Globus pallidus (tissue), 1 donor: ENCODE measurements around the gene RNF225.
"Not testable (repeated sequence)": the region's sequence is repeated elsewhere in the genome, so short reads cannot be mapped to it uniquely, and the experiment has no call there.

Experiments
- DNase-seq: peaks from one replicate; pipeline ENCODE4 v3.0.0-alpha.2; 2015; ENCODE audit warnings: low spot score

The RNF225 gene

DNA sequence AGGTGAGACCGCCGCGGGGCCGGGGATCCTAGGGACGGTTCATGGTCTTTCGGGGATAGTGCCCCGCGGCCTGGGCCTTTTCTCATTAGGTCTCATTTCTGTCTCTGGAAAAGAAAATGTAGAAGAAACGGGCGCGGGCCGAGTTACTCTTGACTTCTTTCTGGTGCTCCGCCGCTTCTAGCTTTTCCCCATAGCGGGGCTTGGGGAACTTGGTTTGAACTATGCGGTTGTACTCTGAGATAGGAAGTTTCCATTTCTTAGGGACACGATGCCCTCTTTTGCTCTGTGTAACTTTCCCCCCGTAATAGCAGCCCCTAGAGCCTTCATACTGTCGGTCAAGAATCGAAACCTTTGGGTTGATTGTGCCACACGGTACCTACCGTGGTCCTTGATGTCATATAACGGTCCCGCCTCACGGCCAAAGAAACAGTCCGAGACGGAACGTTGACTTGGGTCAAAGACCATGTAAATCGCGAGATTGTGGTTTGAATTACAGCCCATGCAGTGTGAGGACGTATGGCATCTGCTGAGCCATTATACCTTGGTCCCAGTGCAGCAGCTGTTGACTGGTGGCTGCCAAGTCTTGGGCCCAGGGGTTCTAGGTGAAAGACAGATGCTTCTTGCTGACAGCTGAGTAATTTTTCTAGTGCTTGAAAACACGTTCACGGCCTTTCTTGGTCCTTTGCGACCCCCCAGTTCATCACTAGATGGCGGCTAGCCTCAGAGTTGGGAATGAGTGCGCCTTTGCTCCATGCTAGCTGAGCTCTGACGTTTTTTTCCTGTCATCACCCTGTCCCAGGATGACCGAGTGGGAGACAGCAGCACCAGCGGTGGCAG lies 7.9 kb upstream of the RNF225 start:
- DNase-seq: no peak

DNA sequence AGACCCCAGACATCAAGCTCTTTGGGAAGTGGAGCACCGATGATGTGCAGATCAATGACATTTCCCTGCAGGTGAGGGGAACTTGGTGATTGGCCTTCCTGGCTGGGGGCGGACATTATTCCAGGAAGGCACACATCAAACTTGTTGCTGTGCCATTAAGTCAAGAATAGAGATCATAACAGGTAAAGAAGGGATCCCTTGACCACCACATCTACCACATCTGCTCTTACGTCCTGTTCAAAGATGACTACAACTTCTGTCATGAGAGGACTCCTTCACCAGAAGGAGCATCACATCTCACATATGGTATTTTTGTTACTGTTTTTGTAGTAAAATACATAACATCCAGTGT lies 7.3 kb upstream of the RNF225 start:
- DNase-seq: no peak

- no peak for DNase-seq
These were observed 2.3 kb upstream of the RNF225 start for GRCh38 chr19:58392945-58393724.

- DNase-seq: no peak
These were observed 1.8 kb upstream of the RNF225 start for GRCh38 chr19:58393725-58394033.

DNA sequence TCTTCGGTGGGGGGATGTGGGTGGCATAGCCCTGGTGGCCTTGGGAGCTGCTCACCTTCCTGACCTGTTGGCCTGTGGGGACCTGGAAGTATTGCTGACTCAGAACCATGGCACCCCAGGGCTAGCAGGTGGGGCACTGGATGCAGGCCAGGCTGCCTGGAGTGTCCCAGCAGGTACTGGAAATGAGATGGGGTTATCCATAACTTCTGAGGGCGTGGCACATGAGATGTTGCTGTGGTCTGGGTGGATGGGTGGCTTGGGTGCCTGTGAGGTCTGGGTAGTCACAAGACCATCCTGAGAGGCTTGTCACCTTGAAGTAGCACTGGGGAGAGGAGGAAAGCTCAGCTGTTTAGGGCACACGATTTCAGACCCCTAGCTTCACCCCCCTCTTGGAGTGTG lies 636 bp upstream of the RNF225 start:
- no peak for DNase-seq

- DNase-seq: no peak
These were observed 647 bp downstream of the RNF225 start for GRCh38 chr19:58395979-58396627.

DNA sequence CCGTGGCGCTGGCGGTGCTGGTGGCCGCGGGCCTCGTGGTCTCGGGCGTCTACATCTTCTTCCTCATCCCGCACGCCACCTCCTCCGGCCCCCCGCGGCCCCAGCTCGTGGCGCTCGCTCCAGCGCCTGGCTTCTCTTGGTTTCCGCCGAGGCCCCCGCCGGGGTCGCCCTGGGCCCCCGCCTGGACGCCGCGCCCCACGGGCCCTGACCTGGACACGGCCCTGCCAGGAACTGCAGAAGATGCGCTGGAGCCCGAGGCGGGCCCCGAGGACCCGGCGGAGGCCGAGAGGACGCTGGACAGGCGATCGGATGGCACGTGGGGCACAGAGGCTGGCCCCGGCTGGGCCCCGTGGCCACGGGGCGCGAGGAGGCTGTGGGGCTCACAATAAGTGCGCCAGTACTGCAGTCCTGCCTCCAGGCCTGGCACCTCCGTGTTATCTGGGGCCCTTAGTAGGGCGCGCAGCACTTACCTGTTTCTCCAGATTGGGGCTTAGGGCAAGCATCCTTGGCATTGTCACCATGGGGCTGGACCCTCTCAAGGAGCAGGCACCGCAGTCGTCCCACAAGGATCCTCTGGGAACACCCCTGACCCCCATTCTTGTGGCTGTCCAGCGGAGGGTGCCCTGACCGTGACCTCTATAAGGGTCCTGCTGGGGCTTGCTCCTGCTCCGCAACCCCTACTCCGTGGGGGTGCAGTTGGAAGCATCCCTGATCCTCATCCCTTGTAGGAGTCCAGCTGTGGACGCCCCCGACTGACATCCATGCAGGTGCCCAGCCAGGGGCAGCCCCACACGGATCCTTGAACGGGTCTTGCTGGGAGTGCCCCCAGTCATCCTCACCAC lies 1.5 kb downstream of the RNF225 start:
- DNase-seq: no peak

- DNase-seq: no peak
These were observed 2.1 kb downstream of the RNF225 start for GRCh38 chr19:58397533-58398037.

GRCh38 chr19:58398087-58398486 lies 2.6 kb downstream of the RNF225 start:
- DNase-seq: no peak

DNA sequence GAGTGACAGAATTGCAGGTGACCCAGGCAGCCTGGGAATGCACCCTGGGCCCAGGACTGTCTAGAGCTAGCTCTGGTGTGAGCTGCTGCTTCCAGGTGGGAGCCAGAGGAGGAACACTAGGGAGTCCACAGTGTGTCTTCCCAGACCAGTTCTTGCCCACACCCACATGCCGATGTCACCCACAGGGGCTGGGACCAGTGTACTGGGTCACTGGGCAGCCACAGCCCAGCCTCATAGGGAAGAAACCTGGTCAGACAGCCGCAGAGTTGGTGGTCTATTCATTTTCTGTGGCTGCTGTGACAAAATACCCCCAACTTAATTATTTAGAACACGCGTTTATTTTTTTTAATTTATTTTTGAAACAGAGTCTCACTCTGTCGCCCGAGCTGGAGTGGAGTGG lies 3.1 kb downstream of the RNF225 start:
- DNase-seq: no peak

- DNase-seq: no peak
These were observed 4.4 kb downstream of the RNF225 start for GRCh38 chr19:58399903-58400302.

GRCh38 chr19:58400316-58400915 lies 5.0 kb downstream of the RNF225 start:
- peak; percentile 60 for DNase-seq

DNA sequence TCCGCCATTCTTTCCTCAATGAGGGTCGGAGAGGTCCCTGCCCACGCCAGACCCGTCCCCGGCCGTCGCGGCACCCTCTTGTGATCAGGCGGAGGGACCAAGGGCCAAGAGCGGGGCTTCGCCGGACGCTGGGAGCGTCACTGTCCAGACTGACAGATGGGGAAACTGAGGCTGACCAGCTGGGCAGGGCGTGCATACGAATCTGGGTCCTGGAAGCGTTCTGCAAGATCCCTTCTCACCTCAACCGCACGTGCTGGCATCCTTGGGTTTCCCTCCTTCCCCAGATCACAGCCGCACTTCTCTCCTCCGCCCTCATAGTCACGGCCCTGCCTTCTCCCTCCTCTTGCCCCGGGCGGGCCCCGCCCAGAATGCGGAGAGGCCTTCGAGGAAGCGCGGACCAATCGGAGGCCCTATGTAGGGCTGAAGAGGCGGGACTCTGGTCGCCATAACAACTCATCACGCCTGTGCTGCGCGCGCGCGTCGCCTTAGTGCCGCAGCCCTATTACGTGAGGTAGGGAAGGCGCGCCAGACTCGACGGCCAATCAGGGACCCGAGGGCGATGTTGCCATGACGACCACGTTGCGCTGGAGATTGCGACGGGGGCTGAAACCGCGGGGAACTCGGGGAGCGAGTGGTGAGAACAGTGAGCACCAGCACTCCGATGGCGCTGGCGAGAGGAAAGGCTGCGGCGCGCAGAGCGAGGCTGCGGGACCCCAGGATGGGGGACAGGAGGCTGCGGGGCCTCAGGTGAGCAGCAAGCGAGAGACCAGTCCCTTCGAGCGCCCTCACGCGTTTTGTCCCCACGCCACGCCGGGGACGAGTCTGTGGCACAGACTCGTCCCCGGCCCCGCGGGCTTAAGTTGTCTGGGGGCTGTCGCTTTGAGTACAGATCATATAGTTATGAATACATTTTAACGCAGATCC lies 5.7 kb downstream of the RNF225 start:
- DNase-seq: peak; percentile 99

GRCh38 chr19:58401840-58402421 lies 6.5 kb downstream of the RNF225 start:
- no peak for DNase-seq

- not testable (repeated sequence) for DNase-seq
These were observed 8.5 kb downstream of the RNF225 start for GRCh38 chr19:58403920-58404478.

DNA sequence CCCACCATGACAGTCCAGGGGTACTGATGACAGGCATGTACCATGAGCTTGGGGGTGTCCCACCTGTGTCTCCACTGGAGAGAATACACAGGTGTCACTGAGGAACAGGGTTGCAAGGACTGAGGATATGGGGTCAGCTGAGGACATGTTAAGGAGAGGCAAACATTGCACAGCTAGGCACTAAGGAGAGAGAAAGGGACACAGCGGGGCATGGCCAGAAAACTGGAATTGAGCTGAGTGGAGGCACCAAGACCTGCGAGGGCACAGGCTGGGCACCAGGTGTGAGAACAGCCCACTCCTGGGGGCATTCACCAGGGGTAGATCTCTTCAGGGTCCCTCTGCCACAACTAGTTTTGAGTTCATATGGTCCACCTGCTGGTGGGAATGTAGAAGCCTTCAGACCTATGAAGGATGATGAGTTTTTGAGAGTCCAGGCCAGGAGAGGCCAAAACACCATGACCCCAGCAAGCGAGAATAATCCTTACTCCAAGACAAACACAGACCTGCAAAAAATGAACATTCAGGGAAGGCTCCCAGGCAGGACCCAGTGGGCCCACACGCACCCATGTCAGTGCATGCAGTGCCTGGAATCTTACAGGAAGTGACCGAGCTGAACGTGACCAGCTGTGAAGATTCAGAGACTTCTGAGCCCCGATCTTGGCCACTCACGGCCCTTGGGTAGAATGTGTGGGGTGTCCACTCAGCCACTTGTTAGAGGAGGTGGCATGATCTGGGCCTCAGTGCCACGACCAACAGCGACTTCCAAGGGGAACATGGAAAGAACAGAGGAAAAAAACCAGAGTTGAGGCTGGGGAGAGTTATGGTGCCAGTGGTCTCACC lies 11.6 kb downstream of the RNF225 start:
- no peak for DNase-seq

- no peak for DNase-seq
These were observed 12.2 kb downstream of the RNF225 start for GRCh38 chr19:58407658-58408151.

DNA sequence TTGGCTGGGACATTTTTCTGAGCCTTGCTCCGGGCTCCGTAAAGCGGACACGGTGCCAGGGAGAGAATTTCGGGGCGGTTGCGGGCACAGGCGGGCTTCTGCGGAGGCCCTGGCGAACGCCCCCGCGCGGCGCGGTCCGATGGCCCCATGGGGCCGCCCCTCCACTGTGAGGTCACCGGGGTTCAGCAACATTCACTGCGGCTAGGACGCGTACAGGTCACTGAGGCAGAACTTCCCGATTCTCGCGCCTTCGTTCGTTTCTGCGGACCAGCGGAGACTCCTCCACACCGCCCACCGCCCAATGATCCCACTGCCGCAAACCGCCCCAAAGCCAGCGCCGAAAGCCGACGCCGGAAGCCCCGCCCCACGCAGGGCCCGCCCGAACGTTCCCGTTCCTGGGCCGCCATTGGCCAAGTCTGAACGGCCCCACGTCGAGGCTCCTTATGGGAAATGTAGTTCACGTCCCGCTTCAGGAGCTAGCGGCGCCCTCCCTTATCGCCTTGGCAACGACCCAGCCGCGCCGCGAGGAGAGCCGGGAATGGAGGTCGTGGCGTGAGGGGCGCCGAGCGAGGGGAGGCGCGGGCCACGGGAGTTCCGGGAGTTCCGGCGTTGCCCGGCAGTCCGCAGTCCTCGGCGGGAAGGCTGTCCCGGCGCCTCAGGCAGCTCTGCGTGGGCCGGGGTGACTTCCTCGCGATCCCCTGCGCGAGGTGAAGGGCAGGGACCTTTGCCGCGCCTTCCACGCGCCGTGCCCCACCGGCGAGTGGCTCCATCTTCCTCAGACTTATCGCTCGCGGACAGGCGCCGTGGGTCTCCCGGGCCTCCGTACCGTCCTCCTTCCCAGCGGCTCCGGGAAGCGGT lies 12.9 kb downstream of the RNF225 start, which contains the start of gene ZNF584:
Gene ZNF584, plus strand, starts transcription at position 498 of the 858 bp plus-strand sequence. CDS start 499 bp downstream, outside the sequence.
- peak; percentile 96 for DNase-seq
